Measurements from ENCODE around the gene NAV2. TPM values are rescaled to one million over a fixed set of nuclear protein-coding genes. Genes with fewer than 3 reads are reported as not detected.

NAV2 gene
- total RNA-seq, 1 donor from 2014 or later = 10.3 TPM

- H3K9me3 Mint-ChIP-seq = no peaks in the 10 kb centered on the region
- DNase-seq (no peak), ATAC-seq (ENCODE audit: low read depth) (no peak)
- H3K27me3 Mint-ChIP-seq = no peaks in the 10 kb centered on the region
- no peaks in the 10 kb centered on the region for H3K4me1 Mint-ChIP-seq
- POLR2A ChIA-PET = no interaction called here
- intact Hi-C loops (cut with micrococcal nuclease) = no loop called here
- H3K36me3 Mint-ChIP-seq (ENCODE audit: low read depth) = no peaks in the 10 kb centered on the region
- no peak overlapping the region for H3K4me3 Mint-ChIP-seq
- CTCF ChIA-PET = no interaction called here
- no peak overlapping the region for H3K27ac Mint-ChIP-seq
- TF ChIP-seq CTCF (IDR thresholded peaks at IDR 0.05) = no peak
These were observed 93.2 kb downstream of the NAV2 start for GRCh38 chr11:19805827-19806226.

DNA sequence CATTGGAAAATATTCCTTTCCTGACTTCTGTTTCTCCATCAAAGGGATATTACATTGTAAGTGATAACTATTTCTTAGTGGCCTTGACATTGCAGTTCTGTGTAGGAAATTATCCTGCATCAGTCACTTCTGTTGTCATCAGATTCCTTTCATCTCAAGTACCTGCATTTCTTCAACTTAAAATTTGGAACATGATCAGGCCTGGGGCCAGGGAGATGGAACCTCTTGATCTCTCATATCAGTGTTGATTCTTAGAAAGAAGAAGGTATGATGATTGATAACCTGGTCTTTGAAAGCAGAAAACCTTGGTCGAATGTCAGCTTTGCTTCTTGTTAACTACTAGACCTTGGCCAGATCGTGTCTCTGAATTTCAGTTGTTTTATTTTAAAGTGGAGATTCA lies 93.6 kb downstream of the NAV2 start:
- H3K4me3 Mint-ChIP-seq = no peak overlapping the region
- POLR2A ChIA-PET = no interaction called here
- DNase-seq = no peak
- no peaks in the 10 kb centered on the region for H3K4me1 Mint-ChIP-seq
- CTCF ChIA-PET = interaction anchor here (1.4 kb wide), 1 partner anchor 241 kb away, joined by 3 read pairs; no protein-coding TSS in a partner anchor
- no peak for ATAC-seq (ENCODE audit: low read depth)
- intact Hi-C loops (cut with micrococcal nuclease) = no loop called here
- no peaks in the 10 kb centered on the region for H3K36me3 Mint-ChIP-seq (ENCODE audit: low read depth)
- H3K27me3 Mint-ChIP-seq = no peaks in the 10 kb centered on the region
- no peak for TF ChIP-seq CTCF (IDR thresholded peaks at IDR 0.05)
- H3K9me3 Mint-ChIP-seq = no peaks in the 10 kb centered on the region
- H3K27ac Mint-ChIP-seq = no peak overlapping the region

GRCh38 chr11:19808076-19808911 lies 95.7 kb downstream of the NAV2 start:
- no peaks in the 10 kb centered on the region for H3K36me3 Mint-ChIP-seq (ENCODE audit: low read depth)
- H3K9me3 Mint-ChIP-seq = no peaks in the 10 kb centered on the region
- no peak for TF ChIP-seq CTCF (IDR thresholded peaks at IDR 0.05)
- CTCF ChIA-PET = no interaction called here
- ATAC-seq (ENCODE audit: low read depth) (no peak), DNase-seq (no peak)
- no peak overlapping the region for H3K27ac Mint-ChIP-seq
- POLR2A ChIA-PET = no interaction called here
- intact Hi-C loops (cut with micrococcal nuclease) = loop anchor here (1.0 kb wide), 1 partner anchor 244 kb away; no protein-coding TSS in a partner anchor
- no peaks in the 10 kb centered on the region for H3K4me1 Mint-ChIP-seq
- no peaks in the 10 kb centered on the region for H3K27me3 Mint-ChIP-seq
- H3K4me3 Mint-ChIP-seq = no peak overlapping the region

DNA sequence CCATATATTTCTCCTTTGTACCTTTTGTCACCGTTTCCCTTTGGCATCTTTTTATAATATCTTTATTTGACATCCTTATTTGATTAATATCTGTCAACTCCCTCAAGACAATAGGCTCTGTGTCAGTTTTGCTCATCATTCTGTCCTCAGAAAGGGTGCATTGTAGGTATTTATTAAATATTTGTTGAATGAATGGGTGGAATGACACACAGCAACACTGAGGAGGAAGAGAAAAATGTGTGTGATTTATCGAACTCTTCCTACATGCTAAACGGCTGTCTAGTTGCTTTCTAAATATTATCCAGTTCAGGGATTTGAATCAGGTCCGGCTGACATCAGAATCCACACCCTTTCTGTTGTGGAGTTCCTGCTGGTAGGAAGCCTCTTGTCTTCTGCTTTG lies 98.2 kb downstream of the NAV2 start:
- DNase-seq (no peak), ATAC-seq (ENCODE audit: low read depth) (no peak)
- ChIA-PET POLR2A (no interaction called here), CTCF (interaction anchor here (1.1 kb wide), 1 partner anchor 9 kb away, joined by 4 read pairs; no protein-coding TSS in a partner anchor)
- TF ChIP-seq CTCF (IDR thresholded peaks at IDR 0.05) = no peak
- Mint-ChIP-seq H3K27ac (no peak overlapping the region), H3K9me3 (no peaks in the 10 kb centered on the region), H3K36me3 (ENCODE audit: low read depth) (no peaks in the 10 kb centered on the region), H3K4me1 (no peaks in the 10 kb centered on the region), H3K27me3 (no peaks in the 10 kb centered on the region), H3K4me3 (no peak overlapping the region)
- intact Hi-C loops (cut with micrococcal nuclease) = no loop called here

- H3K27me3 Mint-ChIP-seq = no peaks in the 10 kb centered on the region
- CTCF ChIA-PET = no interaction called here
- H3K4me1 Mint-ChIP-seq = no peaks in the 10 kb centered on the region
- no peaks in the 10 kb centered on the region for H3K9me3 Mint-ChIP-seq
- POLR2A ChIA-PET = no interaction called here
- no peaks in the 10 kb centered on the region for H3K36me3 Mint-ChIP-seq (ENCODE audit: low read depth)
- DNase-seq = no peak
- ATAC-seq (ENCODE audit: low read depth) = no peak
- H3K27ac Mint-ChIP-seq = no peak overlapping the region
- TF ChIP-seq CTCF (IDR thresholded peaks at IDR 0.05) = no peak
- H3K4me3 Mint-ChIP-seq = no peak overlapping the region
- intact Hi-C loops (cut with micrococcal nuclease) = no loop called here
These were observed 98.7 kb downstream of the NAV2 start for GRCh38 chr11:19811380-19811779.

Data from activated B cell treated with CpG ODN at 0.5 μM for 24 hours (primary cell).